H1 (cell line): Measurements from ENCODE around the gene NTMT1. TPM values are rescaled to one million over a fixed set of nuclear protein-coding genes. Genes with fewer than 3 reads are reported as not detected.

Experiments
- BCL11A ChIP-seq, 2 experiments: IDR thresholded peaks; one replicate each; pipeline ENCODE4 v1.6.1; 2011; ENCODE audit warnings: low read depth in 2 of 2, low read length in 2 of 2, mild to moderate bottlenecking in 2 of 2
- BRCA1 ChIP-seq: IDR thresholded peaks from 2 replicates; pipeline ENCODE4 v1.6.1; 2012; ENCODE audit warnings: low read depth, low read length, improper control_type of control experiment
- CHD2 ChIP-seq: IDR thresholded peaks from 2 replicates; pipeline ENCODE4 v1.6.1; 2012; ENCODE audit warnings: low read length, improper control_type of control experiment
- EGR1 ChIP-seq: IDR thresholded peaks from 2 replicates; pipeline ENCODE4 v1.6.1; 2011; ENCODE audit warnings: low read depth, low read length, borderline replicate concordance
- EP300 ChIP-seq, 2 experiments: IDR thresholded peaks; 1 replicate in 1 of 2; 2 replicates in 1 of 2; pipeline ENCODE4 v1.6.1; 2011 to 2012; ENCODE audit warnings: low read depth in 2 of 2, low read length in 2 of 2, mild to moderate bottlenecking in 2 of 2, borderline replicate concordance in 1 of 2, inconsistent platforms in 1 of 2, moderate library complexity in 1 of 2
- JUND ChIP-seq: IDR thresholded peaks from 2 replicates; pipeline ENCODE4 v1.6.1; 2011; ENCODE audit warnings: mild to moderate bottlenecking, improper control_type of control experiment, low read length
- KDM1A ChIP-seq: fragments of 200-600, 300-600 bp; sonication (generic); IDR thresholded peaks from 2 replicates; pipeline ENCODE4 v1.7.1; 2016; ENCODE audit warnings: mild to moderate bottlenecking, low read length, borderline replicate concordance
- KDM4A ChIP-seq: IDR thresholded peaks from one replicate; pipeline ENCODE4 v1.7.1; 2012; ENCODE audit warnings: low read depth, mild to moderate bottlenecking, moderate library complexity, low read length, inconsistent platforms; ENCODE audit not compliant: severe bottlenecking
- NANOG ChIP-seq: IDR thresholded peaks from 2 replicates; pipeline ENCODE4 v1.6.1; 2011; ENCODE audit warnings: low read length, low read depth, mild to moderate bottlenecking, inconsistent platforms; ENCODE audit not compliant: insufficient read depth, poor library complexity, severe bottlenecking
- POLR2AphosphoS5 ChIP-seq: IDR thresholded peaks from 2 replicates; pipeline ENCODE4 v1.6.1; 2011; ENCODE audit warnings: low read depth, low read length
- POU5F1 ChIP-seq: IDR thresholded peaks from 2 replicates; pipeline ENCODE4 v1.6.1; 2011; ENCODE audit warnings: low read depth, mild to moderate bottlenecking, low read length, moderate library complexity
- RBBP5 ChIP-seq: IDR thresholded peaks from 2 replicates; pipeline ENCODE4 v1.7.1; 2012; ENCODE audit warnings: low read depth, mild to moderate bottlenecking, inconsistent platforms, low read length, moderate library complexity, borderline replicate concordance
- SAP30 ChIP-seq: fragments of 300-600 bp; sonication (generic); IDR thresholded peaks from 2 replicates; pipeline ENCODE4 v1.7.1; 2012; ENCODE audit warnings: low read length, moderate library complexity, mild to moderate bottlenecking, inconsistent platforms; ENCODE audit not compliant: insufficient read depth, insufficient replicate concordance
- SIRT6 ChIP-seq: IDR thresholded peaks from one replicate; pipeline ENCODE4 v1.7.1; 2012; ENCODE audit warnings: low read length, inconsistent platforms
- SIX5 ChIP-seq: IDR thresholded peaks from 2 replicates; pipeline ENCODE4 v1.6.1; 2011; ENCODE audit warnings: mild to moderate bottlenecking, low read depth, low read length
- SP1 ChIP-seq: IDR thresholded peaks from 2 replicates; pipeline ENCODE4 v1.6.1; 2011; ENCODE audit warnings: low read depth, low read length
- TBP ChIP-seq: IDR thresholded peaks from 2 replicates; pipeline ENCODE4 v1.6.1; 2011; ENCODE audit warnings: low read depth, low read length, improper control_type of control experiment
- TCF12 ChIP-seq: IDR thresholded peaks from 2 replicates; pipeline ENCODE4 v1.6.1; 2011; ENCODE audit warnings: low read depth, mild to moderate bottlenecking, low read length
- YY1 ChIP-seq: IDR thresholded peaks from 2 replicates; pipeline ENCODE4 v1.6.1; 2011; ENCODE audit warnings: low read depth, mild to moderate bottlenecking, low read length
- polyA plus RNA-seq, 7 experiments: library from polyadenylated mRNA; depleted of rRNA in 3 of 7; stranded (reverse) in 5 of 7; unstranded in 2 of 7; fragments of >200 nt in 5 of 7; fragments of 200-250 nt in 2 of 7; gene quantifications; 1 replicate in 5 of 7; 2 replicates in 1 of 7; 4 replicates in 1 of 7; pipeline versions ENCODE4 v1.2.1 to v1.2.3, GENCODE V29; 2011 to 2013; ENCODE audit warnings: missing spikeins in 2 of 7, mixed read lengths in 2 of 7
- total RNA-seq: library from RNA; stranded (reverse); fragmentation: NEBNext Ultra II Directional; extraction: Animal tissue kit (Norgen Biotek cat#: 25700); gene quantifications from 2 replicates; pipeline ENCODE4 v1.2.1, GENCODE V29; 2021
- TF ChIP-seq, protein P1 (sequence below): IDR thresholded peaks from 2 replicates; pipeline ENCODE4 v1.6.1; 2011; ENCODE audit warnings: low read length, improper control_type of control experiment
- TF ChIP-seq, protein P2 (sequence below): IDR thresholded peaks from 2 replicates; pipeline ENCODE4 v1.6.1; 2012; ENCODE audit warnings: low read length, inconsistent platforms

Gene NTMT1
- total and polyA plus RNA-seq, 2 of the 8 experiments (the other 6 are each of a cell fraction or from before 2014, with no cell fraction given) = 66.8 to 70.2 TPM

DNA sequence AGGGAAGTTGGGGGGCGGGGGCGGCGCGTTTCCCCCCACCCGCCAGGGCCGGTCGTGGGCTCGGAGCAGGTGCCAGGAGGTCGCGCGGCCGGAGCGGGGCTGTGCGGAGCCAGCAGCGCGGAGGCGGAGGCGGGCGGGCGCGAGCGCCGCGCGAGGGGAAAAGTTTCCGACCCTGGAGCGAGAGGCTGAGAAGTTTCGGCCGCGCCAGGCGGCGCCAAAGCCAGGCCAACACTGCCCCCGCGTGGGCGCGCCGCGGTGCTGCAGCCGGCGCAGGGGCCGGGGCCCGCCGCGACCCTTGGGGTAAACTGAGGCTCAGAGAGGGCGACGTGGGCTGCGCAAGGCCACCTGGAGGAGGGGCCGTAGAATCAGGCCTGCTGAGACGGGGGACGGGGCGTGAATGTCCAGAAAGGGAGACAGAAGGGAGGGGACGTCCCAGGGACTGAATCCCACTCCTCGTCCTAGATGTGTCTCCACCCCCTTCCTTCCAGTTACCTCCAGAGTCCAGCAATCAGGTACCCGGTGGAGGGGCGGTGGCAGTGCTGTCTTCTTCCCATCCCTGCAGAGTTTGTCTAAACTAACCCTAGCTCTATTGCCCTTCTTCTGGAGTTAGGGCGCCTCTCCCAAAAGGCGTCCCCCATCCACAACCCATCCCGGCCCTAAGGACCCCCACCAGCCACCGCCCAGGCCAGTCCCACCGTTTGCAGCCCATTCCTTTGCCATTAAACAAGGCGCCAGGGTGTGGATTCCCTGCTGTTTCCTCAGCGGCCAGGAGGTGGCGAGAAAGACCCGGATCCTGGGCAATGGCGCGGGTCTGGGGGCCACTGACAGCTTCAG, 15.3 kb upstream of the NTMT1 start (continued):
- TF ChIP-seq SIRT6 (no peak), KDM1A (no peak; the same call in 1 of the 2 replicates), YY1 (peak; percentile 89), RBBP5 (no peak; the same call in 1 of the 2 replicates), POLR2AphosphoS5 (no peak), TCF12 (0 out of 2 replicates have a peak, but pooled peaks have one; percentile 26), JUND (0 out of 2 replicates have a peak, but pooled peaks have one; percentile 20), EGR1 (no peak), SAP30 (no peak), TBP (no peak), SIX5 (no peak), BCL11A (IDR thresholded peaks at IDR 0.05; ENCODE audit: low read depth in 2 of 2, low read length in 2 of 2) (no peak), SP1 (no peak), EP300 (IDR thresholded peaks at IDR 0.05; ENCODE audit: borderline replicate concordance in 1 of 2, low read depth in 2 of 2, low read length in 2 of 2) (no peak), NANOG (no peak), KDM4A (peak; percentile 91), CHD2 (no peak), POU5F1 (no peak), BRCA1 (no peak)
- TF ChIP-seq, protein P1, sequence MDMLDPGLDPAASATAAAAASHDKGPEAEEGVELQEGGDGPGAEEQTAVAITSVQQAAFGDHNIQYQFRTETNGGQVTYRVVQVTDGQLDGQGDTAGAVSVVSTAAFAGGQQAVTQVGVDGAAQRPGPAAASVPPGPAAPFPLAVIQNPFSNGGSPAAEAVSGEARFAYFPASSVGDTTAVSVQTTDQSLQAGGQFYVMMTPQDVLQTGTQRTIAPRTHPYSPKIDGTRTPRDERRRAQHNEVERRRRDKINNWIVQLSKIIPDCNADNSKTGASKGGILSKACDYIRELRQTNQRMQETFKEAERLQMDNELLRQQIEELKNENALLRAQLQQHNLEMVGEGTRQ = no peak
- TF ChIP-seq, protein P2, sequence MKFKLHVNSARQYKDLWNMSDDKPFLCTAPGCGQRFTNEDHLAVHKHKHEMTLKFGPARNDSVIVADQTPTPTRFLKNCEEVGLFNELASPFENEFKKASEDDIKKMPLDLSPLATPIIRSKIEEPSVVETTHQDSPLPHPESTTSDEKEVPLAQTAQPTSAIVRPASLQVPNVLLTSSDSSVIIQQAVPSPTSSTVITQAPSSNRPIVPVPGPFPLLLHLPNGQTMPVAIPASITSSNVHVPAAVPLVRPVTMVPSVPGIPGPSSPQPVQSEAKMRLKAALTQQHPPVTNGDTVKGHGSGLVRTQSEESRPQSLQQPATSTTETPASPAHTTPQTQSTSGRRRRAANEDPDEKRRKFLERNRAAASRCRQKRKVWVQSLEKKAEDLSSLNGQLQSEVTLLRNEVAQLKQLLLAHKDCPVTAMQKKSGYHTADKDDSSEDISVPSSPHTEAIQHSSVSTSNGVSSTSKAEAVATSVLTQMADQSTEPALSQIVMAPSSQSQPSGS = 0 out of 2 replicates have a peak, but pooled peaks have one; percentile 45
